ENCODE measurements around the gene LHFPL6.

- TF ChIP-seq EZH2 (IDR thresholded peaks at IDR 0.05; ENCODE audit: insufficient read depth, poor library complexity, severe bottlenecking) (no peak), EZH2phosphoT487 (IDR thresholded peaks at IDR 0.05; ENCODE audit: insufficient read depth, low read depth) (no peak)
These were observed 201.8 kb downstream of the LHFPL6 start for GRCh38 chr13:39401046-39401705.

Data from GM23248 (cell line).